GM20000 (cell line): ENCODE measurements around the gene PRAC2.

ENCODE experiments used
- DNase-seq: peaks from one replicate; pipeline ENCODE4 v3.0.0; 2012; ENCODE audit warnings: low spot score
- CTCF ChIP-seq: IDR thresholded peaks from 2 replicates; pipeline ENCODE4 v1.5.1; 2012; ENCODE audit warnings: mild to moderate bottlenecking, control low read depth; ENCODE audit errors: extremely low read depth, missing control alignments

Gene PRAC2

GRCh38 chr17:48733632-48734328, 10.8 kb downstream of the PRAC2 start:
- no peak for DNase-seq
- no peak for TF ChIP-seq CTCF

- DNase-seq, result no peak
- TF ChIP-seq CTCF, result no peak
These were observed 11.5 kb downstream of the PRAC2 start for GRCh38 chr17:48734333-48735061.

- no peak for TF ChIP-seq CTCF
These were observed 12.0 kb downstream of the PRAC2 start for GRCh38 chr17:48735062-48735351.

GRCh38 chr17:48737330-48738043, 14.5 kb downstream of the PRAC2 start:
- TF ChIP-seq CTCF, result no peak
- no peak for DNase-seq

More at GRCh38 chr17:48735062-48735351, 12.0 kb downstream of the PRAC2 start:
- no peak for DNase-seq

- DNase-seq, result no peak
- TF ChIP-seq CTCF, result no peak
These were observed 15.4 kb downstream of the PRAC2 start for GRCh38 chr17:48738424-48738802.

GRCh38 chr17:48738803-48739526, 16.0 kb downstream of the PRAC2 start:
- TF ChIP-seq CTCF, result no peak

More at GRCh38 chr17:48738803-48739526, 16.0 kb downstream of the PRAC2 start:
- DNase-seq, result no peak
